ENCODE results near the gene PTPN5.

DNA sequence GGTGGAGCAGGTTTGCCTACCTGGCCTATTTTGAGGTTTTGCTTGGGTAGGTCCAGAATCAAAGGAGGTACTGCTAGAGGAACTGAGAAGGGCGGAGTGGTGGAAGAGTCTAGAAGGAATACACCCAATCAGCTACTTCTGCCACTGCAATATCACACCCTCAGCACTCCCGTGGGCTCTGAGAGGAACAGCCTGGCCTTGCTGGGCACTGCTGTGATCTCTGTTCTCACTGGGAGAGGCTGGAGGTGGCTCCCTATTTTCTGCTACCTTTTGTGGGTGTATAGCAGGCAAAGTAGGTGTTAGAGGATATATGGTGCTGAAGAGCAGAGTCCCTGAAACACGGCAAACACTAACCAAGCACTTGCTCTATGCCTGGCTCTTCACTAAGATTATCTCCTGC lies 40.7 kb downstream of the PTPN5 start:
- no peak for TF ChIP-seq ISL1 (CRISPR knock-in tag; IDR thresholded peaks at IDR 0.05)
- no peak for TF ChIP-seq RARB (CRISPR knock-in tag; IDR thresholded peaks at IDR 0.05)
- TF ChIP-seq, protein P1, sequence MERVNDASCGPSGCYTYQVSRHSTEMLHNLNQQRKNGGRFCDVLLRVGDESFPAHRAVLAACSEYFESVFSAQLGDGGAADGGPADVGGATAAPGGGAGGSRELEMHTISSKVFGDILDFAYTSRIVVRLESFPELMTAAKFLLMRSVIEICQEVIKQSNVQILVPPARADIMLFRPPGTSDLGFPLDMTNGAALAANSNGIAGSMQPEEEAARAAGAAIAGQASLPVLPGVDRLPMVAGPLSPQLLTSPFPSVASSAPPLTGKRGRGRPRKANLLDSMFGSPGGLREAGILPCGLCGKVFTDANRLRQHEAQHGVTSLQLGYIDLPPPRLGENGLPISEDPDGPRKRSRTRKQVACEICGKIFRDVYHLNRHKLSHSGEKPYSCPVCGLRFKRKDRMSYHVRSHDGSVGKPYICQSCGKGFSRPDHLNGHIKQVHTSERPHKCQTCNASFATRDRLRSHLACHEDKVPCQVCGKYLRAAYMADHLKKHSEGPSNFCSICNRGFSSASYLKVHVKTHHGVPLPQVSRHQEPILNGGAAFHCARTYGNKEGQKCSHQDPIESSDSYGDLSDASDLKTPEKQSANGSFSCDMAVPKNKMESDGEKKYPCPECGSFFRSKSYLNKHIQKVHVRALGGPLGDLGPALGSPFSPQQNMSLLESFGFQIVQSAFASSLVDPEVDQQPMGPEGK (CRISPR knock-in tag; IDR thresholded peaks at IDR 0.05; ENCODE audit: borderline replicate concordance): no peak

Measured in SK-N-SH treated with all-trans-retinoic acid at 6 μM for 48 hours (cell line).